Left ventricle myocardium inferior (tissue), 1 donor: Measurements from ENCODE around the gene SIGLEC8. TPM values are rescaled to one million over a fixed set of nuclear protein-coding genes. Genes with fewer than 3 reads are reported as not detected.
"Not testable (repeated sequence)": the region's sequence is repeated elsewhere in the genome, so short reads cannot be mapped to it uniquely, and the experiment has no call there.

Source experiments
- DNase-seq: peaks from one replicate; pipeline ENCODE4 v3.0.0-alpha.2; 2020
- H3K27ac ChIP-seq: fragments of 200-600 bp; replicated peaks from 2 replicates; pipeline ENCODE4 v1.8.0; 2021
- H3K27me3 ChIP-seq: fragments of 200-600 bp; 2 replicates; pipeline ENCODE4 v1.8.0; 2021; ENCODE audit warnings: low read depth
- H3K36me3 ChIP-seq: fragments of 200-600 bp; 2 replicates; pipeline ENCODE4 v1.8.0; 2021
- H3K4me1 ChIP-seq: fragments of 200-600 bp; 2 replicates; pipeline ENCODE4 v1.8.0; 2021
- H3K4me3 ChIP-seq: fragments of 200-600 bp; 2 replicates; pipeline ENCODE4 v1.8.0; 2021; ENCODE audit warnings: mild to moderate bottlenecking, moderate library complexity
- H3K9me3 ChIP-seq: fragments of 200-600 bp; replicated peaks from 2 replicates; pipeline ENCODE4 v1.8.0; 2021
- CTCF ChIP-seq: fragments of 200-600 bp; IDR thresholded peaks from 2 replicates; pipeline ENCODE4 v1.8.0; 2021; ENCODE audit warnings: antibody characterized with exemption, mild to moderate bottlenecking, borderline replicate concordance
- intact Hi-C: fragments of 100-400 bp; cut with micrococcal nuclease; formaldehyde crosslinking; loops from one replicate; pipeline ENCODE4 v1.11.0; 2022
- total RNA-seq: library from RNA; stranded (reverse); fragmentation: NEBNext Ultra II Directional; extraction: Animal tissue kit (Norgen Biotek cat#: 25700); gene quantifications from one replicate; pipeline ENCODE4 v1.2.1, GENCODE V29; 2021
- donor health status: DM: no; HTN: yes; CAD: no; lungs with severe emphysema.

The SIGLEC8 gene
- total RNA-seq, 1 donor from 2014 or later: 0.16 TPM

DNA sequence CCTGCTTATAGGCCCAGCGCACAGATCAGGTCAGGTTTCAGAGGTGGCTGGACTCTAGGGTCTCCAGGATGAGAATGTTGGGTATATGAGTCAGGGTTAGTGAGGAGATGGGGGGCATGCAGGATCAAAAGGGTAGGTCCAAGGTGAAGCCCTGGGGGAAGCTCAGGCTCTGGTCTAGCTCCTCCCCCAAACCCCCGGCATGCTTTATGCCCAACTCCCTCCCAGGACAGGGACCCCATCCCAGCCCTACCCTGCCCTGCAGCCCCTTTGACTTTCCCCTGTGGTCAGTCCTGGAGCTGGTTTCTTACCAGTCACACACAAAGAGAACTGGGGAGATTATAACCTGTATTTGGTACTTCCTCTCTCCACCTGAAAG is 10.3 kb upstream of the SIGLEC8 start:
- Histone ChIP-seq H3K4me3 (no peak overlapping the region), H3K9me3 (no peaks in the 10 kb centered on the region), H3K4me1 (no peaks in the 10 kb centered on the region), H3K36me3 (no peaks in the 10 kb centered on the region), H3K27me3 (peaks cover 64% of the 10 kb centered on the region), H3K27ac (no peak overlapping the region)
- no peak for DNase-seq
- TF ChIP-seq CTCF: no peak
- intact Hi-C loops: no loop called here

- TF ChIP-seq CTCF: no peak
- no peak for DNase-seq
- no peaks in the 10 kb centered on the region for H3K4me1 ChIP-seq
- H3K36me3 ChIP-seq: no peaks in the 10 kb centered on the region
- no peaks in the 10 kb centered on the region for H3K9me3 ChIP-seq
- no peak overlapping the region for H3K4me3 ChIP-seq
- H3K27me3 ChIP-seq: peaks cover 63% of the 10 kb centered on the region
- H3K27ac ChIP-seq: no peak overlapping the region
- intact Hi-C loops: no loop called here
Measured at GRCh38 chr19:51467864-51468544, 9.8 kb upstream of the SIGLEC8 start.

DNA sequence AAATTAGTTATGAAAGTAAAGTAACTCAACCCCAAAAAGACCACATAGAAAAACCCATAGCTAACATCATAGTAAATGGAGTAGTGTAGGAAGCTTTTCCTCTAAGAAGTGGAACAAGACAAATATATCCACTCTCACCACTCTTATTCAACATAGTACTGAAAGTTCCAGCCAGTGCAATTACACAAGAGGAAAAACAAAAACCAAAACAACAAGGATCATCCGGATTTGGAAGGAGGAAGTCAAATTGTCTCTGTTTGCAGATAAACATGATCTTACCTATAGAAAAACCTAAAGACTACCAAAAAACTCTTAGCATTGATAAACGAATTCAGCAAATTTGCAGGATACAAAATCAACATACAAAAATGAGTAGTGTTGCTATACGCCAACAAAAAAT is 8.5 kb upstream of the SIGLEC8 start:
- Histone ChIP-seq H3K9me3 (no peaks in the 10 kb centered on the region), H3K27ac (no peak overlapping the region), H3K36me3 (no peaks in the 10 kb centered on the region), H3K4me3 (no peak overlapping the region), H3K4me1 (no peaks in the 10 kb centered on the region), H3K27me3 (peaks cover 65% of the 10 kb centered on the region)
- intact Hi-C loops: no loop called here
- DNase-seq: no peak
- TF ChIP-seq CTCF: no peak

DNA sequence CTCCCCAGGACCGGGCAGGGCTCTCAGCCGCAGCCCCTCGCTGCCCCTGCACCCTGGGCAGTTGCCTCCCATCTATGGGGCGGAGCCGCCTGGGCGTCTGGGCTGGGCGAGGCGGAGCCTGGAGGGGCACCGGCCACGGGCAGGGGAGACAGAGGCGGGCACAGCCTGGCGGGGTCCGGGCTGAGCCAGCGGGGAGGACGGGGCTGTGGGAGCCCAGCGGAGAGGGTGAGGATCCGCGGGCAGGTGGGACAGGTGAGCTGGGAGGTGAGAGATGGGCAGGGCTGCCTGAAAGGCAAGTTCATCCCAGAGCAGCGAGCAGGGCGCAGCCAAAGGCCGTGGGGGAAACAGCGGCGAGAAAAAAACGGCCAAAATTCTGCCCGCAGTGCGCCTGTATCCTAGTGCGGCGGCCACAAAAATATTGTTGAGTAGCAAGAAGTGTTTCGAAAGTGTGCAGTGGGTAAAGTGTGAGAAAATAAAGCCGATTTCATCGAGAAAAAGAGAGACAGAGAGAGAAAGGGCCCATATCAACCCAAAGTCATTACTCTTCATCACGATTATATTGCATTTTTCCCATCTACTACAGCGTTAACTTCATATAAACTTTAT is 5.8 kb upstream of the SIGLEC8 start:
- H3K9me3 ChIP-seq, H3K4me3 ChIP-seq, H3K27ac ChIP-seq, H3K36me3 ChIP-seq, DNase-seq, intact Hi-C loops, H3K4me1 ChIP-seq: not testable (repeated sequence)
- peaks cover 76% of the 10 kb centered on the region for H3K27me3 ChIP-seq

DNA sequence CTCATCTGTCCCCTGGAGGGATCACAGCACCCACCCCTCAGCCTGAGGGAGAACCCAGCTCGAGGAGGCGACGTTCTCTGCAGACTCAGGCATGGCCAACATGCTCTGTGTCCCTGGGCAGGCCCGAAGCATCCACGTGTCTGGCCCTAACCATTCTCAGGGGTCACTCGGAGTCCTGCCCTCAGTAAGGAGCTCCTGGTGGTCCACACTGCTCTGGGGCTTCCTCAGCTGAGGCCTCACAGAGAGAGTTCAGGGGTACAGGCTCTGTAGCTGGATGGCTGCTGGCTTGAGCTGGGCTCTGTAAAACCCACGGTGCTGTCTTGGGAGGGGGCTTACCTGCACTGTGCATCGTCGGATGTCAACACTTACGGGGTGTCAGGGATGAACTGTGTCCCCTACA is 4.4 kb upstream of the SIGLEC8 start:
- no peaks in the 10 kb centered on the region for H3K9me3 ChIP-seq
- H3K27ac ChIP-seq: no peak overlapping the region
- intact Hi-C loops: no loop called here
- no peak for DNase-seq
- no peaks in the 10 kb centered on the region for H3K4me1 ChIP-seq
- peaks cover 78% of the 10 kb centered on the region for H3K27me3 ChIP-seq
- TF ChIP-seq CTCF: no peak
- H3K4me3 ChIP-seq: no peak overlapping the region
- H3K36me3 ChIP-seq: no peaks in the 10 kb centered on the region

DNA sequence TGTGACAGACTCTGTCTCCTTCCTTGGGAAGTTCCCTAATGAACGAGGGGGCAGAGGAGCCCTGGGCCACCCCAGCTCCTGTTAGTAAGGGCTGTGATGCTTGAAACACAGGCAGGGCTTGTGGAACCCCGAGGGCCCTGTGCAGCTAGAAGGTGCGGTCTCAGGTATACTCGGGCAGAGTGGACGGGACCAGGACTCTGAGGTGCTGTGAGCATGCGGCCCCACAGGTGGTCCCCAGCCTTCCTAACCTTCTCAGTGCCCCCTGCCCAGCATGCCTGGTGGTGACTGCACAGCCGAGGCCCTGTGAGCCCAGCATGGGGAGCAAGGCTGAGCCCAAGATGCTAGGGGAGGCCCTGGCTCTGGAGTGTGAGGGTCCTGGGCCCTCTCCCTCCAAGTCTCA is 4.0 kb upstream of the SIGLEC8 start:
- no peaks in the 10 kb centered on the region for H3K9me3 ChIP-seq
- H3K27ac ChIP-seq: no peak overlapping the region
- H3K27me3 ChIP-seq: peaks cover 81% of the 10 kb centered on the region
- H3K36me3 ChIP-seq: no peaks in the 10 kb centered on the region
- intact Hi-C loops: no loop called here
- no peak for TF ChIP-seq CTCF
- no peak overlapping the region for H3K4me3 ChIP-seq
- no peak for DNase-seq
- no peaks in the 10 kb centered on the region for H3K4me1 ChIP-seq
